Memory B cell (primary cell): ENCODE data around the gene RXRG.

Experiments
- ATAC-seq: fragments of 150-1000 bp; cut with Tn5 transposase; 2 replicates; pipeline ENCODE4 v1.10.0; 2021; ENCODE audit warnings: low read depth, mild to moderate bottlenecking, moderate library complexity
- DNase-seq, 2 donors: peaks; one replicate each; pipeline ENCODE4 v3.0.0; 2022; ENCODE audit warnings: low spot score in 2 of 2
- H3K27ac Mint-ChIP-seq: one replicate; pipeline ENCODE4 v1.8.0; 2022; ENCODE audit warnings: mild to moderate bottlenecking, moderate library complexity, mixed read lengths
- H3K27me3 Mint-ChIP-seq: one replicate; pipeline ENCODE4 v1.8.0; 2022; ENCODE audit warnings: mixed read lengths
- H3K36me3 Mint-ChIP-seq: one replicate; pipeline ENCODE4 v1.8.0; 2022; ENCODE audit warnings: mild to moderate bottlenecking, mixed read lengths
- H3K4me1 Mint-ChIP-seq: one replicate; pipeline ENCODE4 v1.8.0; 2022; ENCODE audit warnings: mixed read lengths
- H3K4me3 Mint-ChIP-seq: one replicate; pipeline ENCODE4 v1.8.0; 2022; ENCODE audit warnings: mild to moderate bottlenecking, moderate library complexity, mixed read lengths
- H3K9me3 Mint-ChIP-seq: one replicate; pipeline ENCODE4 v1.8.0; 2022; ENCODE audit warnings: mixed read lengths

RXRG gene

DNA sequence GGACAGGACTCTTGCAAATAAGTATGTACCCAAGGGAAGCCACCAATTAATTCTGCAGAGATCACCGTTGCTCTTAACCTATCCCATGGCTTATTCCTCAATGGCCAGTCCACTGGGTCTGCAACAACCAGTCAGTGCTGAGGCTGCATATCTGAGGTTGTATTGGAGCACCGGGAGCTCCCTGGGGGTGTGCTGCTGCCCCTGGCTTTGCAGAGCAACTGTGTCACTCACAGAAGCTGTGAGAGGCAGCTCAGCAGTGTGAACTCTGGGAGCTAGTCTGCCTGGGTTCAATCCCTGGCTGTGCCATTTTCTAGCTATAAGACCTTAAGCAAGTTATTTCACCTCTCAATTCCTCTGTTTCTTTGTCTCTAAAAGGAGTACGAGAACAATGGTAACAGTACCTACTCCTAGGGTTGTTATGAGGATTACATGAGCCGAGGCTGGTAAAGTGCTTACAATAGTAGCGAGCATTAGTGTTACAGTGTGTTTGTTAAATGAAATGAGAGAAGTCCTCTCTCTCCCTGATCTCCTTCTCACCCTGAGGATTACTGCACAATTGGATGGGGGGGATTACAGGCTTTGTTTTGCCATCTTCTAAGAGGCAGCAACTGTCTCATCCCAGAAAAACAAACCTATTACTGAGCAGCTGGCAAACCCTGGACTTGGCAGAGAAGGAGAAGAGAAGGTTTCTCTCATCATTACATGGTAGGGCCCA, 3.6 kb downstream of the RXRG start:
- DNase-seq (no peak), ATAC-seq (no peak)
- Mint-ChIP-seq H3K4me1 (no peaks in the 10 kb centered on the region), H3K36me3 (no peaks in the 10 kb centered on the region), H3K27ac (no peak overlapping the region), H3K9me3 (no peaks in the 10 kb centered on the region), H3K4me3 (no peak overlapping the region), H3K27me3 (peaks cover 17% of the 10 kb centered on the region)

DNA sequence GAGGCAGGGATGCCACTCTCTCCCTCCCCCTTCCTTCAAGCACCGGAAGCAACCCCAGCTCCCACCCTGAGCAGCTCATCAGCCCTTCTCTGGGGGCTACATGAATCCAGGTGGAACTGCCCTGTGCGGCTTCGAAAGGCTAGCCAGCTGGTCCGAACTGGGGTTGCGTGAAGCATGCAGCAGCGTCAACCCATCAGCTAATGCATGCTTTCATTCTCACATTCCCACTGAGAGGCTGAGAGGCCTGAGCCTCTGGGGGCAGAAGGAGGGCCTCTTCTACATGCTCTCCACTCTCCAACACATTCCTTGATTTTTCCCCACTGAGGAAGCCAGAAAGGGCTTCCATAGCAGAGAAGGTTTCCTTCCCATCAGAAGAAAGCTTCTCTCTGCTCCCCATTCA, 5.6 kb downstream of the RXRG start:
- Mint-ChIP-seq H3K36me3 (no peaks in the 10 kb centered on the region), H3K9me3 (no peaks in the 10 kb centered on the region), H3K4me1 (no peaks in the 10 kb centered on the region), H3K4me3 (no peak overlapping the region), H3K27me3 (peaks cover 14% of the 10 kb centered on the region), H3K27ac (no peak overlapping the region)
- ATAC-seq (no peak), DNase-seq (no peak)

DNA sequence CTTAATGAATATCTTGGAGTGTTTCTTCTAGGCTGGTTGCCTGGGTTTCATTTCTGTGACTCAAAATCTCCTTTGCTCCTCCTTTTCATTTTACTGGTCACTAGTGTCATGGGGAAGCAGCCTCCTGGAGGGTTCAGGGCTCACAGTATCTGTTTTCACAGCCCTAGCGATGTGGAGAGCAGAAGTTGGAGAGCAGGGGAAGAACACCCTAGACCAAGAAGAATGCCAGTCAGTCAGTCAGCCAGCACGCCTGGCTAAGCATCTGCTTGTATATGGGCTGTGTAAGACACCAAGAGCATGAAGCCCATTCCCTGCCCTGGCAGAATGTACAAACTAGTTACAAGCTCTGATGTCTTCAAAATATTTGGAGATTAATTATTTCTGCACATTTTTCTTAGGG, 7.9 kb downstream of the RXRG start:
- no peak for DNase-seq
- ATAC-seq: no peak
- H3K36me3 Mint-ChIP-seq: no peaks in the 10 kb centered on the region
- H3K9me3 Mint-ChIP-seq: no peaks in the 10 kb centered on the region
- no peak overlapping the region for H3K27ac Mint-ChIP-seq
- no peak overlapping the region for H3K4me3 Mint-ChIP-seq
- H3K4me1 Mint-ChIP-seq: no peaks in the 10 kb centered on the region
- peaks cover 5% of the 10 kb centered on the region for H3K27me3 Mint-ChIP-seq

DNA sequence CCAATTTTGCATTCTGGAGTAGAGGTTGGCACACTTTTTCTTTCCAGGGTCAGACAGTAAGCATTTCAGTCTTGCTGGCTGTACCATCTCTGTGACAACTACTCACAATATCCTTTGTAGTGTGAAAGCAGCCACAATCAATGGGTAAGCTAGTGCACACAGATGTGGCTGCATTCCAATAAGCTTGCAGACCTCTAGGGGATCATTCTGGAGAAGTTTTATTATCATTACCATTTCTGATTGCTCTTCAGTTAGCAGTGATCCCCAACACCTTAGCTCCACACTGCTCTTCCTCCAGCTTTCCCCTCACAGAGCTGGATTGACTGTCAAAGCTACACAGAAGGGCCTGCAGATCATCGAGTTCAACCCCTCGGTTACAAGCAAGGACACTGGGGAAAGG, 9.1 kb downstream of the RXRG start:
- DNase-seq (no peak), ATAC-seq (no peak)
- Mint-ChIP-seq H3K27me3 (peaks cover 2% of the 10 kb centered on the region), H3K9me3 (no peaks in the 10 kb centered on the region), H3K4me1 (no peaks in the 10 kb centered on the region), H3K36me3 (no peaks in the 10 kb centered on the region), H3K27ac (no peak overlapping the region), H3K4me3 (no peak overlapping the region)

DNA sequence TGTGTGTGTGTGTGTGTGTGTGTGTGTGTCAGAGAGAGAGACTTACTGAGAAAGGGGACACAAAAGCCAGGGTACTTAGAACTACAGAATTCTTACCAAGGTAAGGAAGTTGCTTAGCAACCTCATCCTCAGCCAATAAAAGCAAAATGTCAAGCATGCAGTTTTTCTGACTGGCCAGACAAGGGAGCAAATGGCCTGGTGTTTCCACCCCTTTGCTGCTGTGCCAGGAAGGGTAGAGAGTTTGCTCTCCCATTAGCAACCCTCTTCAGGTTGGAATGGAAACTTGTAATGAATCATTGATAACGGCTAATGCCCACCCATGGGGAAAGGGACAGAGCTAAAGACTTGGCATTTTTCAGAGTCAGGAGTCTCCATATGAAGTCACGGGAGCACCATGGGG, 10.6 kb downstream of the RXRG start:
- ATAC-seq (no peak), DNase-seq (no peak)
- Mint-ChIP-seq H3K9me3 (no peaks in the 10 kb centered on the region), H3K36me3 (no peaks in the 10 kb centered on the region), H3K27me3 (peaks cover 2% of the 10 kb centered on the region), H3K4me3 (no peak overlapping the region), H3K27ac (no peak overlapping the region), H3K4me1 (no peaks in the 10 kb centered on the region)

DNA sequence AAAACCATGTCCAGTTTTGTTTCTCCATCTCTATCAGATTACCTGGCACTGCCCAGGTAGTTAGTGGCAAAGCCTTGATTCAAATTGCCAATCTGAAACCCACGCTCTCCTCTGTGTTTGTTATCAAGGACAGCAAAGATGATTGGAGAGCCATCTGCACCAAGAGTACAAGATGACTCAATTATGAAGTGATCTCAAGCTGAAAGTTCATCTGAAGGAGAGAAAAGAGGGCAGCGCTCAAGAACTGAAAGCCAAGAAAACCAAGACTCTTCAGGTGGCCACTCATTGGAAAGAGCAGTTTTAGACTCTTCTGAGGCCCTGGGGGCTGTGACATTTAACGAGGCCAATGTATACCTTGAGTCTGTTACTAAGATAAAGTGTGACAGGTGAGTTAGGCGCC, 13.8 kb downstream of the RXRG start:
- no peak overlapping the region for H3K27ac Mint-ChIP-seq
- no peaks in the 10 kb centered on the region for H3K36me3 Mint-ChIP-seq
- H3K27me3 Mint-ChIP-seq: peaks cover 8% of the 10 kb centered on the region
- ATAC-seq (no peak), DNase-seq (no peak)
- H3K9me3 Mint-ChIP-seq: peaks cover 5% of the 10 kb centered on the region
- no peaks in the 10 kb centered on the region for H3K4me1 Mint-ChIP-seq
- no peak overlapping the region for H3K4me3 Mint-ChIP-seq

DNA sequence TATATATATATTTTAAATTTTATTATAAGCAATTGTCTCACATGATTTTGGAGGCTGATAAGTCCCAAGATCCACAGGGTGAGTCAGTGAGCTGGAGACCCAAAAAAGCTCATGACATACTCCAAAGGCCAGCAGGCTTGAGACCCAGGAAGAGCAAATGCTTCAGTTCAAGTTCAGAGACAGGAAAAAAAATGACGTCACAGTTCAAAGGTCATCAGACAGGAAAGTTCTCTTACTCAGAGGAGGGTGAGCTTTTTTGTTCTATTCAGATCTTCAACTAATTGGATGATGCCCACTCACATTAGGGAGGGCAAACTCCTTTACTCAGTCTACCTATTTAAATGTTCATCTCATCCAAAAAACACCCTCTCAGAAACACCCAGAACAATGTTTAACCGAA, 18.2 kb downstream of the RXRG start:
- DNase-seq (no peak), ATAC-seq (no peak)
- H3K9me3 Mint-ChIP-seq: peaks cover 5% of the 10 kb centered on the region
- H3K36me3 Mint-ChIP-seq: no peaks in the 10 kb centered on the region
- no peak overlapping the region for H3K4me3 Mint-ChIP-seq
- no peak overlapping the region for H3K27ac Mint-ChIP-seq
- H3K4me1 Mint-ChIP-seq: peaks cover 5% of the 10 kb centered on the region
- peaks cover 11% of the 10 kb centered on the region for H3K27me3 Mint-ChIP-seq

DNA sequence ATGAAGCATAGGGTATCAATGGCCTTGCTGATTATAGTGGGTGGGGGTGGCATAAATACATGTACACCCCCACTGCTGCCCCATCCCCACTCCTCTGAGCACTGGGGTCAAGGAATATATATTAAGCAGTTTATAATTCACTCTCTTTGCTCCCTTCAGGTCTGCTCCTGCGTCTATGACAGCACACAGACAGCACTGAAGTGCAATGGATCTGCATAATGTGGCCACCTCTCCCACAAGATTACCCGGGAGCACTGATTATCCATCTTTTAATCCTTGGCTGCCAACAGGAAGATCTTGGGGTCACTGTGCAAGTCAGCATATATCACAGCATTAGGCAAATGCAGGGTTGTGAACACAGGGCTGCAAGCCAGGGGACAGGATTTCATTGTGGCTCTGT, 19.3 kb downstream of the RXRG start:
- Mint-ChIP-seq H3K27me3 (peaks cover 12% of the 10 kb centered on the region), H3K4me3 (no peak overlapping the region)

DNA sequence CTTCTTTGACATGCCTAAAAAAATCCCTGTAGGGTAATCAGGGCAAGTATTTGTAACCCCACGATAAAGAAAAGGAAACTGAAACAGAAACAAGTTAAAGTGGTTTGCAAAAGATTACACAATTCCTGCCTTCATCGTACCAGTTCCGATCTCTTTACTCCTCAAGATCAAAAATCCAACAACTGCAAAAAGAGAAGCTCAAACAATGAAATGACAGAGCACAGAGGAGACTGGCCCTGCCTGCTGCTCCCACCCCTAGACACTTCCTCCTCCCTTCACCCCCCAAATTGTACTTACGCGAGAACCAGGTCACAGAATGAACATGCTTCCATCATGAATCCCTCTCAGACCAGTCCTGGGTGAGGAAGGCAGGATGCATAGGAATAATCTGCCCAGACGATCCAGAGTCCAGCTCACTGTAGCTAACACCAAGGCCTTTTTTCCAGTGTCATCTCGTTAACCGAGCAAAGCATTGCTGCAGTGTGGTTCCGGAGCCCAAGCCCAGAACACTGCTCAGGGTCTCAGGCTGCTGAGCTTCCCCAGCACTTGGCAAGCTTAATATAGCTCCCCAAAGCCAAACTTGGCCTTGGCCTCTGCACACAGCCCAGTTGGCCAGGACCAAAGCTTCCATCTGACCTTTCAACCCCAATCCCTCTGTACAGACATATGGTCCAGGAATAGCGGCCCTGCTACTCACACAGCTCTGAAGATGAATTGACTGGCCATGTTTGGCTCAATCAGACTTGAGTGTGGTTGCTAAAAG, 20.3 kb downstream of the RXRG start:
- Mint-ChIP-seq H3K9me3 (peaks cover 5% of the 10 kb centered on the region), H3K27ac (peak overlapping the region; percentile 40), H3K27me3 (peaks cover 13% of the 10 kb centered on the region), H3K4me3 (peak overlapping the region; percentile 54), H3K36me3 (no peaks in the 10 kb centered on the region), H3K4me1 (peaks cover 5% of the 10 kb centered on the region)
- DNase-seq: no peak
- ATAC-seq: no peak

More for the DNA sequence above, 19.3 kb downstream of the RXRG start:
- no peak for ATAC-seq
- H3K9me3 Mint-ChIP-seq: peaks cover 5% of the 10 kb centered on the region
- peaks cover 5% of the 10 kb centered on the region for H3K4me1 Mint-ChIP-seq
- H3K36me3 Mint-ChIP-seq: no peaks in the 10 kb centered on the region
- H3K27ac Mint-ChIP-seq: no peak overlapping the region
- DNase-seq: no peak

DNA sequence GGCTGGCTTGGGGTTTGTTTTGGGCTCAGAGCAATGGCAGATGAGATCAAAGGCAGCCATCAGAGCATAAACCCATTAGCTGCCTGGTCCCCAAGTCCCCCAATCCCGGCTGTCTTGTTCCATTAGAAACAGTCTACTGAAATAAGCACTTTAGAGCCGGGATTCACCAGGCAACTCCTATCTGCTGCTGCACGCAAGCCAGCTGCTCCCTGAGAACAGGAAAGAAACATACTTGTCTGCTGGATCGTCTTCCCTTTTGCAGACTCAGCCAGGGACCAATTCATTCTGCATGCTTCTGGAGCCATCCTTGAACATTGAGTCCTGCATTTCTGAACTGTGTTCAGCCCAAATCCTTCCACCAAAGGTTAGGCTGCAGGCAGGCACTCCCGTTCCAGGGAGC, 21.8 kb downstream of the RXRG start:
- Mint-ChIP-seq H3K4me3 (no peak overlapping the region), H3K9me3 (peaks cover 4% of the 10 kb centered on the region), H3K27ac (no peak overlapping the region), H3K36me3 (no peaks in the 10 kb centered on the region), H3K4me1 (peaks cover 5% of the 10 kb centered on the region), H3K27me3 (peaks cover 9% of the 10 kb centered on the region)
- DNase-seq (no peak), ATAC-seq (no peak)

DNA sequence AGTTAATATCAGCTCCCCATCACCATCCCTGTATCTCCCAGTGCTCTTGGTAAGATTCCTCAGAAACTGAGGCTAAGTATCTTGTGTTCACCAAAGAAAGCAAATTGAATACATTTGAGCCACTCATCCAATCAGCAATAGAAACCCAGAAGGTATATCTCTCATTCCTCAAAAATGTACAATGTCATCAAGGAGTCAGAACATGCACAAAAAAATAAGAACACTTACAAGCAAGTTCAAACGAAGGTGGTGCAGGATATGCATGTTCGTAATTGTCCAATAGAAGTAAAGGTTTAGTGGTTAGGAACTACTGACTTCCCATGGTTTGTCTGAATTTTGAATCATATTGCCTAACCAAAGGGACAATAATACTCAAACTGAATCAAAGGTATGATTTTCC, 24.3 kb downstream of the RXRG start:
- DNase-seq (no peak), ATAC-seq (no peak)
- no peaks in the 10 kb centered on the region for H3K36me3 Mint-ChIP-seq
- H3K27ac Mint-ChIP-seq: no peak overlapping the region
- no peak overlapping the region for H3K4me3 Mint-ChIP-seq
- H3K4me1 Mint-ChIP-seq: peaks cover 5% of the 10 kb centered on the region
- H3K9me3 Mint-ChIP-seq: no peaks in the 10 kb centered on the region
- peaks cover 8% of the 10 kb centered on the region for H3K27me3 Mint-ChIP-seq

DNA sequence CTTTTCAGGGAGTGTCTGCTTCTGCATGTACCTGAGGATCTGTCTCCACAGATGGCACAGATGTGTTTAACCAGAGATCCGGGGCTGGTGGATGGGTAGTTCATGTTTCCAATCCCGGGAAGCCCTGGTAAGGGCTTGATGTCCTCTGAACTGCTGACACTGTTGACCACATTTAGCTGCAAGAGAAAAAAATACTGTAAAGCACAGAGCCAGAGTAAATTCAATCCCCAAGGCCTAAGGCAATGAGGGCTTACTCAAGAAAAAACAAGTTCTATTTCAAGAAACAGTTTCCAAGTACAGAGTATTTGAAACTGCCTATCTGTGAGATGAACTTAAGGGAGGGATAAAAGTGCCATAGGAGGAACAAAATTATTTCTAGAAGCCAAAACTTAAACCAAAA, 25.1 kb downstream of the RXRG start:
- DNase-seq: no peak
- peaks cover 12% of the 10 kb centered on the region for H3K27me3 Mint-ChIP-seq
- no peaks in the 10 kb centered on the region for H3K9me3 Mint-ChIP-seq
- no peak for ATAC-seq
- no peak overlapping the region for H3K4me3 Mint-ChIP-seq
- H3K36me3 Mint-ChIP-seq: no peaks in the 10 kb centered on the region
- H3K4me1 Mint-ChIP-seq: peaks cover 5% of the 10 kb centered on the region
- H3K27ac Mint-ChIP-seq: no peak overlapping the region

DNA sequence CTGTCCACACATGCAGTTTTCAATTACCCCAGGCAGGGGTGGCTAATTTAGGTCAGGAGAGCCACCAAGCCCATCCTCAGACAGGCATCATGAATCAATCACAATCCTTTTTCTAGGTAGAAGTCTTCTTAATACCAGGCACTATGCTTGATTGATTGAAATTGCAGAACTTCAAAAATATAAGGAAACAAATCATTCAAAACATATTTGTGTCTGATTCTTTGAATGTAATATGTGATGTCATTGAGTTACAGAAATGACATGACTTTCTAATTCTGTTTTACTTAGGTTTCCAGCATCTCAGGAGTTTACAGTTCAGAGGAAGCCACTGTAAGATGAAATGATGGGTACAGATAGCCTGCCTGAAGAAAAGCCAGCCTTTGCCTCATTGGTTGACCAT, 26.7 kb downstream of the RXRG start:
- Mint-ChIP-seq H3K27me3 (peaks cover 12% of the 10 kb centered on the region), H3K27ac (no peak overlapping the region), H3K4me3 (no peak overlapping the region), H3K4me1 (no peaks in the 10 kb centered on the region), H3K9me3 (no peaks in the 10 kb centered on the region), H3K36me3 (no peaks in the 10 kb centered on the region)
- DNase-seq (no peak), ATAC-seq (no peak)

DNA sequence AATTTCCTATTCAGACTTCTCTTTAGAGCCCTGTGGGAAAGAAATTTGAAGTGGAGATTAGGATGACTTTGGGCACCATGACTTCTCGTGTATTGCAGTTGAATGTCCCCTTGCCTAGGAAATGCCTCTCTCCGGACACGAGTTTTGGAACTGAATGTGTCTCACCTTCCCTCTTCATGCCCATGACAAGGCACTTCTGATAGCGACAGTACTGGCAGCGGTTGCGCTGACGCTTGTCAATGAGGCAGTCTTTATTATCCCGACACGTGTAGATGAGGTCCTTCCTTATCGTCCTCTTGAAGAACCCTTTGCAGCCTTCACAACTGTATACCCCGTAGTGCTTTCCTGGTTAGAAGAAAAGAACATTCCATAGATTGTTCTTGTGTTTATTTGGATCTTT, 28.1 kb downstream of the RXRG start:
- Mint-ChIP-seq H3K27ac (no peak overlapping the region), H3K9me3 (no peaks in the 10 kb centered on the region), H3K27me3 (peaks cover 11% of the 10 kb centered on the region), H3K4me1 (no peaks in the 10 kb centered on the region), H3K36me3 (no peaks in the 10 kb centered on the region), H3K4me3 (no peak overlapping the region)
- no peak for DNase-seq
- no peak for ATAC-seq

DNA sequence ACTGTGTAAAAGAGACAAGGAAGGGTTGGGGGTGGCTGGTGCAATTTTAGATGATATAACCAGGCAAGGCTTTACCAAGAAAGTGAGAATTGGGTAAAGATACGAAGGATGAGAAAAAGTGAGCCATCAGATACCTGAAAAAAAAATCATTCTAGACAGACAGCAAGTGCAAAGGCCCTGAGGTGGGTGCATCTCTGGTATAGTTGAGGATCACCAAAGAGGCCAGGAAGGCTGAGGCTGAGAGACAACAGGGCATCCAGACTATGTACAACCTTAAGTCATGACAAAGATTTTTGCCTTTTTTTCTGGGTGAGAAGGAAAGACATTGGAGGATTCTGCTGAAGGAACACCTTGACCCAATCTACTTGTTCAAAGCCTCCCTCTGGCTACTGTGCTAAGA, 29.9 kb downstream of the RXRG start:
- Mint-ChIP-seq H3K9me3 (no peaks in the 10 kb centered on the region), H3K27ac (no peak overlapping the region), H3K4me1 (no peaks in the 10 kb centered on the region), H3K36me3 (no peaks in the 10 kb centered on the region), H3K27me3 (peaks cover 9% of the 10 kb centered on the region), H3K4me3 (no peak overlapping the region)
- DNase-seq (no peak), ATAC-seq (no peak)
